ENCODE data around the gene DPF3.

DNA sequence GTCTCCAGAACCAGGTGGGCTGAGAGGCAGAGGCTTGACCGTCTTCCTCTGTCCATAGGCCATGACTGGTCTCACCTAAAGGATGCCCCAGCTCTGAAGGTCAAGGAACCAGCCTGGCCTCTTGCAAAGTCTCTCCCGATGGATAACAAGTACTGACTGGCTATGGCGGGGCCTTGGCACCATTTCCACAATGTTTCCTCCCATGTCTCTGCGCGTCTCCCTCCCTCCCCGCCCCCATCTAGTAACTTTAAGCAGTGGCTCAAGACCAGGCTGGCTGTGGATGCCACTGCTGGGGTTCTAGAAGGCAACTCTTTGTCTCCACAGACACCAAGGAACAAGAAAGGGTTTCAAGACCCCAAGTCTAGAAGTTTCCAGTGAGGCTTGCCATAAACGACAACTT lies 275.5 kb downstream of the DPF3 start:
- TF ChIP-seq, protein P1, sequence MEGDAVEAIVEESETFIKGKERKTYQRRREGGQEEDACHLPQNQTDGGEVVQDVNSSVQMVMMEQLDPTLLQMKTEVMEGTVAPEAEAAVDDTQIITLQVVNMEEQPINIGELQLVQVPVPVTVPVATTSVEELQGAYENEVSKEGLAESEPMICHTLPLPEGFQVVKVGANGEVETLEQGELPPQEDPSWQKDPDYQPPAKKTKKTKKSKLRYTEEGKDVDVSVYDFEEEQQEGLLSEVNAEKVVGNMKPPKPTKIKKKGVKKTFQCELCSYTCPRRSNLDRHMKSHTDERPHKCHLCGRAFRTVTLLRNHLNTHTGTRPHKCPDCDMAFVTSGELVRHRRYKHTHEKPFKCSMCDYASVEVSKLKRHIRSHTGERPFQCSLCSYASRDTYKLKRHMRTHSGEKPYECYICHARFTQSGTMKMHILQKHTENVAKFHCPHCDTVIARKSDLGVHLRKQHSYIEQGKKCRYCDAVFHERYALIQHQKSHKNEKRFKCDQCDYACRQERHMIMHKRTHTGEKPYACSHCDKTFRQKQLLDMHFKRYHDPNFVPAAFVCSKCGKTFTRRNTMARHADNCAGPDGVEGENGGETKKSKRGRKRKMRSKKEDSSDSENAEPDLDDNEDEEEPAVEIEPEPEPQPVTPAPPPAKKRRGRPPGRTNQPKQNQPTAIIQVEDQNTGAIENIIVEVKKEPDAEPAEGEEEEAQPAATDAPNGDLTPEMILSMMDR (IDR thresholded peaks at IDR 0.05), result no peak
- TF ChIP-seq POLR2A (IDR thresholded peaks at IDR 0.05) (no peak), POLR2AphosphoS5 (IDR thresholded peaks at IDR 0.05) (no peak)

Measured in prostate gland (tissue), 2 donors.